ENCODE data around the gene NPM1. TPM values are rescaled to one million over a fixed set of nuclear protein-coding genes. Genes with fewer than 3 reads are reported as not detected.

Gene NPM1
- total RNA-seq, 3 donors from 2014 or later: 582 to 739 (median 669) TPM

GRCh38 chr5:171428809-171429542 lies 41.3 kb downstream of the NPM1 start:
- DNase-seq (ENCODE audit: low spot score in 2 of 2): no peak
- Histone ChIP-seq H3K27ac (no peak overlapping the region), H3K9me3 (no peaks in the 10 kb centered on the region), H3K4me3 (no peak overlapping the region), H3K27me3 (no peaks in the 10 kb centered on the region), H3K36me3 (no peaks in the 10 kb centered on the region), H3K4me1 (no peaks in the 10 kb centered on the region)
- TF ChIP-seq POLR2A (IDR thresholded peaks at IDR 0.05) (no peak), POLR2AphosphoS5 (IDR thresholded peaks at IDR 0.05) (no peak)
- intact Hi-C loops (cut with DNase I; ENCODE audit: low total_unique reads): no loop called here

- Histone ChIP-seq H3K27me3 (no peaks in the 10 kb centered on the region), H3K4me1 (no peaks in the 10 kb centered on the region), H3K27ac (no peak overlapping the region), H3K9me3 (no peaks in the 10 kb centered on the region), H3K4me3 (no peak overlapping the region), H3K36me3 (no peaks in the 10 kb centered on the region)
- intact Hi-C loops (cut with DNase I; ENCODE audit: low total_unique reads): no loop called here
- no peak for DNase-seq (ENCODE audit: low spot score in 2 of 2)
- TF ChIP-seq POLR2AphosphoS5 (IDR thresholded peaks at IDR 0.05) (no peak), POLR2A (IDR thresholded peaks at IDR 0.05) (no peak), CTCF (IDR thresholded peaks at IDR 0.05) (no peak)
Measured at GRCh38 chr5:171429543-171429910, 41.9 kb downstream of the NPM1 start.

GRCh38 chr5:171431251-171431777 lies 43.7 kb downstream of the NPM1 start:
- no peak overlapping the region for H3K27ac ChIP-seq
- no peak overlapping the region for H3K4me3 ChIP-seq
- intact Hi-C loops (cut with DNase I; ENCODE audit: low total_unique reads): no loop called here
- no peak for TF ChIP-seq POLR2A (IDR thresholded peaks at IDR 0.05)
- TF ChIP-seq POLR2AphosphoS5 (IDR thresholded peaks at IDR 0.05): no peak
- no peak for TF ChIP-seq CTCF (IDR thresholded peaks at IDR 0.05)
- DNase-seq (ENCODE audit: low spot score in 2 of 2): no peak
- no peaks in the 10 kb centered on the region for H3K9me3 ChIP-seq
- no peaks in the 10 kb centered on the region for H3K36me3 ChIP-seq
- no peaks in the 10 kb centered on the region for H3K27me3 ChIP-seq
- H3K4me1 ChIP-seq: no peaks in the 10 kb centered on the region

- no peaks in the 10 kb centered on the region for H3K4me1 ChIP-seq
- no peaks in the 10 kb centered on the region for H3K36me3 ChIP-seq
- H3K4me3 ChIP-seq: no peak overlapping the region
- TF ChIP-seq POLR2A (IDR thresholded peaks at IDR 0.05) (no peak), POLR2AphosphoS5 (IDR thresholded peaks at IDR 0.05) (no peak), CTCF (IDR thresholded peaks at IDR 0.05) (no peak)
- no peak for DNase-seq (ENCODE audit: low spot score in 2 of 2)
- intact Hi-C loops (cut with DNase I; ENCODE audit: low total_unique reads): no loop called here
- no peak overlapping the region for H3K27ac ChIP-seq
- H3K9me3 ChIP-seq: no peaks in the 10 kb centered on the region
- no peaks in the 10 kb centered on the region for H3K27me3 ChIP-seq
Measured at GRCh38 chr5:171432076-171432475, 44.4 kb downstream of the NPM1 start.

- TF ChIP-seq POLR2A (IDR thresholded peaks at IDR 0.05): no peak
- no peak for TF ChIP-seq CTCF (IDR thresholded peaks at IDR 0.05)
- no peak for TF ChIP-seq POLR2AphosphoS5 (IDR thresholded peaks at IDR 0.05)
- Histone ChIP-seq H3K4me1 (no peaks in the 10 kb centered on the region), H3K9me3 (no peaks in the 10 kb centered on the region), H3K36me3 (no peaks in the 10 kb centered on the region), H3K27me3 (no peaks in the 10 kb centered on the region), H3K27ac (no peak overlapping the region), H3K4me3 (no peak overlapping the region)
- DNase-seq (ENCODE audit: low spot score in 2 of 2): no peak
- intact Hi-C loops (cut with DNase I; ENCODE audit: low total_unique reads): no loop called here
Measured at GRCh38 chr5:171432583-171433351, 45.1 kb downstream of the NPM1 start.

Data from breast epithelium (tissue), 4 donors.